ENCODE results near the gene RHOT2. TPM values are rescaled to one million over a fixed set of nuclear protein-coding genes. Genes with fewer than 3 reads are reported as not detected.

Gene RHOT2
- total RNA-seq, 1 donor from 2014 or later, result 189 TPM

- no peaks in the 10 kb centered on the region for H3K9me3 Mint-ChIP-seq
- peaks cover 10% of the 10 kb centered on the region for H3K27me3 Mint-ChIP-seq (ENCODE audit: low read depth)
- H3K4me3 Mint-ChIP-seq, result peak overlapping the region; percentile 90
- peak overlapping the region; percentile 67 for H3K27ac Mint-ChIP-seq (ENCODE audit: unreplicated experiment)
- DNase-seq (ENCODE audit: low read depth, low spot score), result no peak
- H3K36me3 Mint-ChIP-seq (ENCODE audit: low read depth), result peaks cover 5% of the 10 kb centered on the region
- no peak for TF ChIP-seq CTCF (conservative IDR thresholded peaks at IDR 0.05)
- peaks cover 18% of the 10 kb centered on the region for H3K4me1 Mint-ChIP-seq
These were observed 14.8 kb downstream of the RHOT2 start for GRCh38 chr16:682493-683395.

- no peak for DNase-seq (ENCODE audit: low read depth, low spot score)
- H3K36me3 Mint-ChIP-seq (ENCODE audit: low read depth), result peaks cover 5% of the 10 kb centered on the region
- H3K27me3 Mint-ChIP-seq (ENCODE audit: low read depth), result peaks cover 10% of the 10 kb centered on the region
- H3K27ac Mint-ChIP-seq (ENCODE audit: unreplicated experiment), result peak overlapping the region; percentile 12
- H3K4me1 Mint-ChIP-seq, result peaks cover 18% of the 10 kb centered on the region
- no peak for TF ChIP-seq CTCF (conservative IDR thresholded peaks at IDR 0.05)
- H3K4me3 Mint-ChIP-seq, result peak overlapping the region; percentile 90
- no peaks in the 10 kb centered on the region for H3K9me3 Mint-ChIP-seq
These were observed 15.6 kb downstream of the RHOT2 start for GRCh38 chr16:683396-684070.

GRCh38 chr16:684071-684794 lies 16.3 kb downstream of the RHOT2 start, which contains the start of gene JMJD8:
JMJD8 (minus strand) TSS chr16:684334; CDS start chr16:684319, 15 bp downstream.
- peak within 1 kb of the TSS; percentile 12 for H3K27ac Mint-ChIP-seq (ENCODE audit: unreplicated experiment)
- no peak for TF ChIP-seq CTCF (conservative IDR thresholded peaks at IDR 0.05)
- H3K9me3 Mint-ChIP-seq, result no peaks in the 10 kb centered on the region

GRCh38 chr16:684961-685696 lies 17.2 kb downstream of the RHOT2 start:
- Mint-ChIP-seq H3K27me3 (ENCODE audit: low read depth) (peaks cover 12% of the 10 kb centered on the region), H3K4me1 (peaks cover 23% of the 10 kb centered on the region), H3K27ac (ENCODE audit: unreplicated experiment) (no peak overlapping the region), H3K9me3 (no peaks in the 10 kb centered on the region), H3K4me3 (no peak overlapping the region), H3K36me3 (ENCODE audit: low read depth) (peaks cover 5% of the 10 kb centered on the region)
- DNase-seq (ENCODE audit: low read depth, low spot score), result no peak
- TF ChIP-seq CTCF (conservative IDR thresholded peaks at IDR 0.05), result no peak

More at GRCh38 chr16:684071-684794, 16.3 kb downstream of the RHOT2 start, which contains the start of gene JMJD8:
- Mint-ChIP-seq H3K4me3 (peak within 1 kb of the TSS; percentile 90), H3K27me3 (ENCODE audit: low read depth) (peaks cover 8% of the 10 kb centered on the region), H3K4me1 (peaks cover 15% of the 10 kb centered on the region), H3K36me3 (ENCODE audit: low read depth) (peaks cover 5% of the 10 kb centered on the region)
- peak; percentile 91 for DNase-seq (ENCODE audit: low read depth, low spot score)
